Fibroblast of the aortic adventitia (primary cell): ENCODE data around the gene OR2A14. TPM values are rescaled to one million over a fixed set of nuclear protein-coding genes. Genes with fewer than 3 reads are reported as not detected.
"Not testable (repeated sequence)": the region's sequence is repeated elsewhere in the genome, so short reads cannot be mapped to it uniquely, and the experiment has no call there.

ENCODE experiments used
- DNase-seq: peaks from one replicate; pipeline ENCODE4 v3.0.0-alpha.2; 2010; ENCODE audit warnings: low read depth
- H3K4me3 ChIP-seq: 2 replicates; pipeline ENCODE4 v1.5.1; 2011; ENCODE audit warnings: low read depth, mild to moderate bottlenecking, control low read depth, low read length, moderate library complexity
- small RNA-seq: library from RNA; depleted of rRNA; stranded (forward); fragments of <200 nt; gene quantifications from one replicate; pipeline ENCODE3, GENCODE V24; 2012
- total RNA-seq: library from RNA; depleted of rRNA; stranded (reverse); fragments of >200 nt; gene quantifications from 2 replicates; pipeline ENCODE4 v1.2.3, GENCODE V29; 2012; ENCODE audit warnings: low replicate concordance
- TF ChIP-seq, protein P1 (sequence below): IDR thresholded peaks from 2 replicates; pipeline ENCODE4 v1.5.1; 2011; ENCODE audit warnings: mild to moderate bottlenecking, low read length, control low read depth, inconsistent platforms; ENCODE audit not compliant: insufficient read depth

Gene OR2A14
- total RNA-seq, 1 donor: not detected

DNA sequence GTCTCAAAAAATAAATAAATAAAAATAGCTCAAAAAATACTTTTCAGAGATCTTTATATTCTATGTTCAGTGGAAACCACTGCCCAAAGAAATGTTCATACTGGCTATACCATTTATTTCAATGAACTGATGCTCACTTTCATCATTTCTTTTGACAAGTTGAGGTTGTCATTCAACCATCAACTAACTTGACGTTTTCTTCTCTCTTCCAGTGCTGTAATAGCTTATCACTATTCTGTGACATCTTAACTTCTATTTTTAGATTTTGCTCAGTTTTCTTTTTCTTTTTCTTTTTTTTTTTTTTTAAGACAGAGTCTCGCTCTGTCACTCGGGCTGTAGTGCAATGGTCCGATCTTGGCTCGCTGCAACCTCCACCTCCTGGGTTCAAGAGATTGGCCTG, 51.6 kb downstream of the OR2A14 start:
- H3K4me3 ChIP-seq: no peak overlapping the region
- DNase-seq: no peak
- TF ChIP-seq, protein P1, sequence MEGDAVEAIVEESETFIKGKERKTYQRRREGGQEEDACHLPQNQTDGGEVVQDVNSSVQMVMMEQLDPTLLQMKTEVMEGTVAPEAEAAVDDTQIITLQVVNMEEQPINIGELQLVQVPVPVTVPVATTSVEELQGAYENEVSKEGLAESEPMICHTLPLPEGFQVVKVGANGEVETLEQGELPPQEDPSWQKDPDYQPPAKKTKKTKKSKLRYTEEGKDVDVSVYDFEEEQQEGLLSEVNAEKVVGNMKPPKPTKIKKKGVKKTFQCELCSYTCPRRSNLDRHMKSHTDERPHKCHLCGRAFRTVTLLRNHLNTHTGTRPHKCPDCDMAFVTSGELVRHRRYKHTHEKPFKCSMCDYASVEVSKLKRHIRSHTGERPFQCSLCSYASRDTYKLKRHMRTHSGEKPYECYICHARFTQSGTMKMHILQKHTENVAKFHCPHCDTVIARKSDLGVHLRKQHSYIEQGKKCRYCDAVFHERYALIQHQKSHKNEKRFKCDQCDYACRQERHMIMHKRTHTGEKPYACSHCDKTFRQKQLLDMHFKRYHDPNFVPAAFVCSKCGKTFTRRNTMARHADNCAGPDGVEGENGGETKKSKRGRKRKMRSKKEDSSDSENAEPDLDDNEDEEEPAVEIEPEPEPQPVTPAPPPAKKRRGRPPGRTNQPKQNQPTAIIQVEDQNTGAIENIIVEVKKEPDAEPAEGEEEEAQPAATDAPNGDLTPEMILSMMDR: no peak

DNA sequence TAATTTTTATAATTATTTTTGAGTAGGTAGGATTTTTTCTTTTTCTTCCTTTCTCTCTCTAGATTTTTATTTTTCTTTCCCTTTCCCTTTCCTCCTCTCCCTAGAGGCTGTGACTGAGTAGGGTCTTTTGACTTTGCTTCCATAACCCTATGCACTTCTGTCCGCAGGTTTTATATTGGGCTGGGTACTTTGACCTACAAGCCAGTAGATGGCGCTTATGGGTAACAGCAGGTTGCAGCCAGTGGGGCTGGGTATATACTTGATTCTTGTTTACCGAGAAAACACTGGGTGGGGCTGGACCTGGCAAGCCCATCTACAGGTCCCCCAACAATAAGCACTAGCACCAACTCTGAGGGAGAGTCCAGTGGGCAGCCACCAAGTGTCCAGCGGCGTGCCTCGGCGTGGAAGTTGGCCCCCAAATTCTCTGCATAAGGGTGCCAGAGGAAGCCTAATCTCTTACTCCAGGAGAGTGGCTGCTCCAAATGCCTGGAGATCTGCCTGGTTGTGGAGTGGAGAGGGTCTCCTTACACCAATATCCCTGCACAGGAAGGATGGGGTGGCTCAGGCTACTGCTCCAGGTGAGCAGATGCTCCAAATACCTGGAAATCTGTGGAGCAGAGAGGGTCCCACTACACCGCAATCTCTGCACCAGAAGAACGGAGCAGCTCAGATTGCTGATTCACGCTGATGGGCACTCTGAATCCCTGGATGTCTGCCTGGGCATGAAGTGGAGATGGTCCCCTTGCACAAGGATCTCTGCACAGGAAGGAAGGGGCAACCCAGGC, 55.6 kb downstream of the OR2A14 start:
- TF ChIP-seq, protein P1: peak; percentile 48
- DNase-seq: peak; percentile 45
- H3K4me3 ChIP-seq: not testable (repeated sequence)

DNA sequence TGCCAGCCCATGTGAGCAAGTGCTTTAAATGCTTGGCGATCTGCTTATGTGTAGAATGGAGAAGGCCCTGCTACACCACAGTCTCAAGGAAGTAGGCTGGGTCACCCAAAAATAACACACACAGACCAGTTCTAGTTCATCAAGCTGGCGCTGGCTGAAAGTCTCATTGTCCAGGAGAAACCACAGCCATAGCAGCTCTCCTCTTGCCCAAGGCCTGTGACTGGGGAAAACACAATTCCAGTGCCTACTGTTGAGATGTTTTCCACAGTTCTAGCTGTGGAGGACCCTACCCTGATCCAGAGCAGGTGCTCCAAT, 56.1 kb downstream of the OR2A14 start:
- H3K4me3 ChIP-seq, DNase-seq: not testable (repeated sequence)

Small RNAs within 50 kb of the gene (small RNA-seq; reads per million reads assigned to genes)
- not detected for gene OR2A41P

Other genes with a start within 250 kb of the OR2A14 start
- gene TCAF1, start 221.0 kb upstream of the OR2A14 start, total RNA-seq: 50.0 and 61.5 TPM in 2 replicates
- not detected in 2 replicates for gene OR2F2, start 187.9 kb upstream of the OR2A14 start, total RNA-seq
- 0.09 TPM in 1 of 2 replicates, not detected in the other for gene OR2F1, start 168.3 kb upstream of the OR2A14 start, total RNA-seq
- gene OR6B1, start 122.9 kb upstream of the OR2A14 start, total RNA-seq: not detected in 2 replicates
- gene OR2A5, start 74.2 kb upstream of the OR2A14 start, total RNA-seq: not detected in 2 replicates
- gene OR2A25, start 53.4 kb upstream of the OR2A14 start, total RNA-seq: not detected in 2 replicates
- gene OR2A12, start 36.9 kb upstream of the OR2A14 start, total RNA-seq: not detected in 2 replicates
- not detected in 2 replicates for gene OR2A2, start 13.6 kb upstream of the OR2A14 start, total RNA-seq
- gene CTAGE4, start 60.3 kb downstream of the OR2A14 start, total RNA-seq: 1.7 and 2.9 TPM in 2 replicates
- gene ARHGEF35, start 72.7 kb downstream of the OR2A14 start, total RNA-seq: 1.1 and 2.7 TPM in 2 replicates
- gene OR2A42, start 116.4 kb downstream of the OR2A14 start, total RNA-seq: not detected in 2 replicates
- 0.81 and 0.98 TPM in 2 replicates for gene OR2A7, start 141.6 kb downstream of the OR2A14 start, total RNA-seq
- gene CTAGE8, start 146.1 kb downstream of the OR2A14 start, total RNA-seq: 6.2 TPM in 1 of 2 replicates, not detected in the other
- 0.27 TPM in 1 of 2 replicates, not detected in the other for gene OR2A1, start 189.2 kb downstream of the OR2A14 start, total RNA-seq
- gene ARHGEF5, start 232.2 kb downstream of the OR2A14 start, total RNA-seq: 1.6 and 3.2 TPM in 2 replicates